Stromal cell of bone marrow (primary cell): Measurements from ENCODE around the gene SLC16A5.
"Not testable (repeated sequence)": the region's sequence is repeated elsewhere in the genome, so short reads cannot be mapped to it uniquely, and the experiment has no call there.

Experiments used
- DNase-seq: peaks from one replicate; pipeline ENCODE4 v3.0.0-alpha.2; 2012; ENCODE audit warnings: low read depth

The SLC16A5 gene

GRCh38 chr17:75087558-75088453, at the start of gene SLC16A5:
SLC16A5 (plus strand) TSS chr17:75087954; CDS start chr17:75093637, 5,683 bp downstream.
- peak; percentile 37 for DNase-seq

- DNase-seq: no peak
Measured at GRCh38 chr17:75039238-75039637, 48.5 kb upstream of the SLC16A5 start.

- DNase-seq: no peak
Measured at GRCh38 chr17:75041656-75042280, 46.0 kb upstream of the SLC16A5 start.

- DNase-seq: not testable (repeated sequence)
Measured at GRCh38 chr17:75043789-75044188, 44.0 kb upstream of the SLC16A5 start.

- no peak for DNase-seq
Measured at GRCh38 chr17:75044716-75045115, 43.0 kb upstream of the SLC16A5 start.

GRCh38 chr17:75045946-75046406, 41.8 kb upstream of the SLC16A5 start:
- not testable (repeated sequence) for DNase-seq

GRCh38 chr17:75046407-75047289, 41.1 kb upstream of the SLC16A5 start, which contains the start of the genes ATP5PD and KCTD2:
ATP5PD (minus strand) TSS chr17:75046969; CDS start chr17:75042650, 4,319 bp downstream.
KCTD2 (plus strand) TSS chr17:75047225; CDS start chr17:75047251, 26 bp downstream.
- DNase-seq: peak; percentile 95

- DNase-seq: no peak
Measured at GRCh38 chr17:75047398-75048098, 40.2 kb upstream of the SLC16A5 start.

GRCh38 chr17:75048249-75048878, 39.4 kb upstream of the SLC16A5 start:
- no peak for DNase-seq

GRCh38 chr17:75049057-75049456, 38.7 kb upstream of the SLC16A5 start:
- no peak for DNase-seq

- no peak for DNase-seq
Measured at GRCh38 chr17:75049706-75050105, 38.0 kb upstream of the SLC16A5 start.

- no peak for DNase-seq
Measured at GRCh38 chr17:75051941-75052340, 35.8 kb upstream of the SLC16A5 start.

GRCh38 chr17:75059369-75060345, 28.1 kb upstream of the SLC16A5 start:
- DNase-seq: peak; percentile 82

GRCh38 chr17:75060434-75061054, 27.2 kb upstream of the SLC16A5 start:
- DNase-seq: no peak

GRCh38 chr17:75061055-75061438, 26.7 kb upstream of the SLC16A5 start:
- no peak for DNase-seq

- DNase-seq: no peak
Measured at GRCh38 chr17:75061618-75062017, 26.1 kb upstream of the SLC16A5 start.

GRCh38 chr17:75063201-75063600, 24.6 kb upstream of the SLC16A5 start:
- no peak for DNase-seq

- no peak for DNase-seq
Measured at GRCh38 chr17:75063626-75064025, 24.1 kb upstream of the SLC16A5 start.

GRCh38 chr17:75064040-75064439, 23.7 kb upstream of the SLC16A5 start:
- no peak for DNase-seq
